SK-N-SH (cell line): ENCODE data around the gene EDA. TPM values are rescaled to one million over a fixed set of nuclear protein-coding genes. Genes with fewer than 3 reads are reported as not detected.

Experiments
- CTCF ChIP-seq: fragments of 200-600 bp; sonication (generic); IDR thresholded peaks from 2 replicates; pipeline ENCODE4 v1.6.1; 2017; ENCODE audit warnings: antibody characterized with exemption, mild to moderate bottlenecking, moderate library complexity
- ELF1 ChIP-seq: IDR thresholded peaks from 2 replicates; pipeline ENCODE4 v1.4.0; 2012
- EP300 ChIP-seq, 2 experiments: IDR thresholded peaks; 2 replicates each; pipeline versions ENCODE4 v1.4.0 to v1.6.1; 2012; ENCODE audit warnings: borderline replicate concordance in 1 of 2, low read depth in 1 of 2, low read length in 1 of 2
- EZH2phosphoT487 ChIP-seq: fragments of 200-600 bp; sonication (generic); IDR thresholded peaks from 2 replicates; pipeline ENCODE4 v1.6.1; 2017; ENCODE audit warnings: low read depth, mixed run types, mild to moderate bottlenecking, antibody characterized with exemption, moderate library complexity, borderline replicate concordance
- FOXJ3 ChIP-seq: sonication (generic); formaldehyde crosslinking; IDR thresholded peaks from 2 replicates; pipeline ENCODE4 v1.5.1; 2020; ENCODE audit warnings: mild to moderate bottlenecking, missing genetic modification reagents
- GATA2 ChIP-seq: sonication (generic); formaldehyde crosslinking; IDR thresholded peaks from 2 replicates; pipeline ENCODE4 v1.5.0; 2020; ENCODE audit warnings: mild to moderate bottlenecking, missing genetic modification reagents
- MAX ChIP-seq: IDR thresholded peaks from 2 replicates; pipeline ENCODE4 v1.4.0; 2012; ENCODE audit warnings: low read depth
- MEF2A ChIP-seq: IDR thresholded peaks from 2 replicates; pipeline ENCODE4 v1.4.0; 2012; ENCODE audit warnings: low read depth, borderline replicate concordance
- MXI1 ChIP-seq: IDR thresholded peaks from 2 replicates; pipeline ENCODE4 v1.6.1; 2012; ENCODE audit warnings: mild to moderate bottlenecking, low read depth, low read length, improper control_type of control experiment
- NFIC ChIP-seq: IDR thresholded peaks from 2 replicates; pipeline ENCODE4 v1.4.0; 2012; ENCODE audit warnings: borderline replicate concordance
- POLR2AphosphoS5 ChIP-seq: IDR thresholded peaks from 2 replicates; pipeline ENCODE4 v1.6.1; 2012; ENCODE audit warnings: low read depth, low read length
- RAD21 ChIP-seq: IDR thresholded peaks from 2 replicates; pipeline ENCODE4 v1.6.1; 2012; ENCODE audit warnings: mild to moderate bottlenecking, low read length
- RCOR1 ChIP-seq: fragments of 150-350 bp; IDR thresholded peaks from 2 replicates; pipeline ENCODE4 v1.6.1; 2017; ENCODE audit warnings: antibody characterized with exemption, low read length
- REST ChIP-seq: IDR thresholded peaks from 2 replicates; pipeline ENCODE4 v1.6.1; 2012; ENCODE audit warnings: mild to moderate bottlenecking, low read depth, low read length, moderate library complexity
- RFX5 ChIP-seq: IDR thresholded peaks from 2 replicates; pipeline ENCODE4 v1.6.1; 2012; ENCODE audit warnings: mild to moderate bottlenecking, improper control_type of control experiment, low read length
- SMC3 ChIP-seq: IDR thresholded peaks from 2 replicates; pipeline ENCODE4 v1.6.1; 2012; ENCODE audit warnings: low read depth, low read length, improper control_type of control experiment
- TCF12 ChIP-seq: IDR thresholded peaks from 2 replicates; pipeline ENCODE4 v1.4.0; 2012
- USF1 ChIP-seq: IDR thresholded peaks from 2 replicates; pipeline ENCODE4 v1.4.0; 2012; ENCODE audit warnings: low read depth, borderline replicate concordance
- polyA plus RNA-seq, 3 experiments: library from polyadenylated mRNA; depleted of rRNA; stranded (reverse); fragments of >200 nt; gene quantifications; 2 replicates each; pipeline ENCODE4 v1.2.3, GENCODE V29; 2012

The EDA gene
- polyA plus RNA-seq, 1 of the 3 experiments (the other 2 are of a cell fraction), result 0.02 TPM

- TF ChIP-seq REST (no peak), POLR2AphosphoS5 (no peak), RAD21 (peak; percentile 63), MXI1 (no peak), MAX (no peak), RFX5 (no peak), USF1 (no peak), MEF2A (no peak), EZH2phosphoT487 (no peak), TCF12 (no peak), RCOR1 (no peak), ELF1 (peak; percentile 48; the same call in 1 of the 2 replicates), FOXJ3 (no peak), EP300 (IDR thresholded peaks at IDR 0.05; ENCODE audit: borderline replicate concordance in 1 of 2, low read depth in 1 of 2, low read length in 1 of 2) (no peak), NFIC (no peak), CTCF (peak; percentile 77), SMC3 (peak; percentile 57), GATA2 (CRISPR knock-in tag) (no peak)
Measured at GRCh38 chrX:70033348-70034051, 417.6 kb downstream of the EDA start (continued).
